GM18951 (cell line): Measurements from ENCODE around the gene PRKG1.

Experiments
- POLR2A ChIP-seq: IDR thresholded peaks from 4 replicates; pipeline ENCODE4 v1.6.1; 2011; ENCODE audit warnings: mild to moderate bottlenecking; ENCODE audit not compliant: insufficient read length, insufficient read depth; ENCODE audit errors: extremely low read depth
- in situ Hi-C: fragments of 300-500 bp; cut with MboI; formaldehyde crosslinking; loops from one replicate; pipeline ENCODE4 v1.12.0; 2022; ENCODE audit warnings: low sequenced_read_pairs, mixed read lengths, inconsistent platforms; ENCODE audit not compliant: unreplicated experiment

The PRKG1 gene

GRCh38 chr10:51382181-51382580 lies 307.9 kb downstream of the PRKG1 start:
- in situ Hi-C loops, result loop anchor here (25.0 kb wide), 1 partner anchor 580 kb away; no protein-coding TSS in a partner anchor
- TF ChIP-seq POLR2A, result no peak

- no peak for TF ChIP-seq POLR2A
- in situ Hi-C loops, result loop anchor here (25.0 kb wide), 1 partner anchor 577 kb away; no protein-coding TSS in a partner anchor
Observed at GRCh38 chr10:51384971-51385370, 310.7 kb downstream of the PRKG1 start.

- in situ Hi-C loops, result loop anchor here (25.0 kb wide), 1 partner anchor 576 kb away; no protein-coding TSS in a partner anchor
Observed at GRCh38 chr10:51386248-51386885, 312.1 kb downstream of the PRKG1 start.

GRCh38 chr10:51389415-51390321 lies 315.4 kb downstream of the PRKG1 start:
- TF ChIP-seq POLR2A, result no peak
- in situ Hi-C loops, result loop anchor here (25.0 kb wide), 1 partner anchor 573 kb away; no protein-coding TSS in a partner anchor

More at GRCh38 chr10:51386248-51386885, 312.1 kb downstream of the PRKG1 start:
- no peak for TF ChIP-seq POLR2A

GRCh38 chr10:51393006-51393405 lies 318.7 kb downstream of the PRKG1 start:
- in situ Hi-C loops, result loop anchor here (25.0 kb wide), 1 partner anchor 569 kb away; no protein-coding TSS in a partner anchor

GRCh38 chr10:51394039-51394438 lies 319.8 kb downstream of the PRKG1 start:
- no peak for TF ChIP-seq POLR2A
- in situ Hi-C loops, result loop anchor here (25.0 kb wide), 1 partner anchor 568 kb away; no protein-coding TSS in a partner anchor

- TF ChIP-seq POLR2A, result no peak
- in situ Hi-C loops, result loop anchor here (25.0 kb wide), 1 partner anchor 565 kb away; no protein-coding TSS in a partner anchor
Observed at GRCh38 chr10:51397244-51397643, 323.0 kb downstream of the PRKG1 start.

- in situ Hi-C loops, result loop anchor here (25.0 kb wide), 1 partner anchor 565 kb away; no protein-coding TSS in a partner anchor
- no peak for TF ChIP-seq POLR2A
Observed at GRCh38 chr10:51397695-51398094, 323.4 kb downstream of the PRKG1 start.

- TF ChIP-seq POLR2A, result no peak
- in situ Hi-C loops, result loop anchor here (25.0 kb wide), 1 partner anchor 562 kb away; no protein-coding TSS in a partner anchor
Observed at GRCh38 chr10:51399840-51400239, 325.6 kb downstream of the PRKG1 start.

- no peak for TF ChIP-seq POLR2A
- in situ Hi-C loops, result no loop called here
Observed at GRCh38 chr10:51400392-51401096, 326.3 kb downstream of the PRKG1 start.

- in situ Hi-C loops, result no loop called here
- no peak for TF ChIP-seq POLR2A
Observed at GRCh38 chr10:51403521-51403920, 329.2 kb downstream of the PRKG1 start.

GRCh38 chr10:51405580-51406351 lies 331.5 kb downstream of the PRKG1 start:
- in situ Hi-C loops, result no loop called here
- no peak for TF ChIP-seq POLR2A
